ENCODE data around the gene TIMM22.
A peak's percentile ranks its signal among the peaks of the same experiment; 100 is the strongest.
"Not testable (repeated sequence)": the region's sequence is repeated elsewhere in the genome, so short reads cannot be mapped to it uniquely, and the experiment has no call there.

TIMM22 gene

DNA sequence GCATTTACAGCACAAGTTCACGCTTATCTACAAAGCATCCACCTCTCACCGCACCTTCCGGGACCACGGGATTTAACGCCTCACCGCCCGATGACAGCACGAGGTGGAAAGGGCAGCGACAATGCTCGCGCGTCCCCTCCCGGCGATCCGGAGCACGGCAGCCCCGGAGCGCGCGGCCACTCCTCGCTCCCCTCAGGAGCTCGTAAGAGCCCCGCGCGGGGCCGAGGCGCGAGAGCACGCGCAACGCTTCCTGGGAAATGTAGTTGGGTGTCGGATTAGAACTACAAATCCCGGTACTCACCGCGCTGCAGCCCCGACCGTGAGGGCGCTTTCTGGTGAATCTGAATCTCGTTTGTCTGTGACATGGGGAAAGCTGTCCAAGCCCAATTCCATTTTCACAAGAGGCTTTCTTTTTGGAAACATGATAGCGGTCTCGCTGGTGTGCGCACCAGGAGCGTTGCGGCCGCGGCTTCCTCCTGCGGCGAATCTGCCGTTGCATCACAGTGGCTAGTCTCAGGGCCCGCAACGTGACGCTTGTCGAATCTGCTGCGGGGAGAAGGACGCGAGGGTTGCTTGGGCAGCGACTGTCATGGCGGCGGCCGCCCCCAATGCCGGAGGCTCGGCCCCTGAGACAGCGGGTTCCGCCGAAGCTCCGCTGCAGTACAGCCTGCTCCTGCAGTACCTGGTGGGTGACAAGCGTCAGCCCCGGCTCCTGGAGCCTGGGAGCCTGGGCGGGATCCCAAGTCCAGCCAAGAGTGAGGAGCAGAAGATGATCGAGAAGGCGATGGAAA is at the start of gene TIMM22:
Gene TIMM22, plus strand, starts transcription at position 576 of the 791 bp plus-strand sequence. Its CDS starts 14 bp downstream, at position 590.
- DNase-seq, result peak; percentile 79 to 99 (median 94)

DNA sequence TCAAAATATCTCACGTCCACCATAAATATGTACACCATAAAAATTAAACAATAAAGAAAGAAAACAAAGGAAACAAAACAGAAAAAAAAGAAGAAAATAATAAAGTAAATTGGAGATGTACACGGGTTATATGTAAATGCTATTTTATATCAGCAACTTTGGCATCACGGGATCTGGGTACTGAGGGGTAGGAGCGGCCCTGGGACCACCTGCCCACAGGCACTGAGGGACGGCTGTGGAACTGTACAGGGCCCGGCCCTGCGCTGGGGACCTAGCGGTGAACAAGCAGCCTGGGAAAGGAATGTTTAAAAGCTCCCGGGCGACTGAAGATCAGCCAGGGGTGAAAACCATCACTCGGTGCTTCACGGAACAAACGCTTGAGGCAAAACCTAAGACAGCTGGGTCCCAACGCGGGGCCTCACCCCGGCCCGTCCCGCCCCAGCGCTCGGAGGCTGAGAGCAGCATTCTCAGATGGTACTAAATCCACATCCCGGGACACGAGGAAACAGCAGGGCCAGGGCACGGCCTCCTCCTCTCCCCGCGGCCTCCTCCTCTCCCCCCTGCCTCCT is 48.6 kb upstream of the TIMM22 start:
- DNase-seq, result no peak

DNA sequence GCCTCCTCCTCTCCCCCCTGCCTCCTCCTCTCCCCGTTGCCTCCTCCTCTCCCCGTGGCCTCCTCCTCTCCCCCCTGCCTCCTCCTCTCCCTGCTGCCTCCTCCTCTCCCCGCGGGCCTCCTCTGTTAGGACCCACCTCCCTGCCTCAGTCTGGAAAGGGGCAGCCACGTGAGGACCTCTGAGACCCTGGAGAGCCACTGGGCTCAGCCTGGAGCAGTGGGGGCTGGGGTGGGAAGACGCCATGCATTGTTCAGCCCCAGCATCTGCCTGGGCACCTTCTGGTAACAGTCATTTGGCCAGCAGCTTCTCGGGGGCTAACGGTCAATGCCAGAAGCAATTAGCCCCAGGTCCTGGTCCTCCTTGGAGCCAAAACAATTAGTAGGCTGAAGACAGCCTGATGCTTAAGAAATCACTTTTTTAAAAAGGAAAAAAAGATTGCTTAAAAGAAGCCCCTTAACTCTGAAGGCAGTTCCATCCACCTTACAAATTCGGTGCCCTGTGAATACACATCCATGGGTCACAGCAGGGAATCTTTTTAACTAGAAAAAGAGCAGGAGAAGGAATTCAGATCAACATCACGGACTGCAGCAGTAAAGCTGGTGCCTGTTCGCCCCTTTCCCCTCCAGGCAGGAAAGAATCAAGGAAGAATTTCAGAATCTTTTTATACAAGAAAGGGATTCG is 47.2 kb upstream of the TIMM22 start:
- DNase-seq, result no peak

DNA sequence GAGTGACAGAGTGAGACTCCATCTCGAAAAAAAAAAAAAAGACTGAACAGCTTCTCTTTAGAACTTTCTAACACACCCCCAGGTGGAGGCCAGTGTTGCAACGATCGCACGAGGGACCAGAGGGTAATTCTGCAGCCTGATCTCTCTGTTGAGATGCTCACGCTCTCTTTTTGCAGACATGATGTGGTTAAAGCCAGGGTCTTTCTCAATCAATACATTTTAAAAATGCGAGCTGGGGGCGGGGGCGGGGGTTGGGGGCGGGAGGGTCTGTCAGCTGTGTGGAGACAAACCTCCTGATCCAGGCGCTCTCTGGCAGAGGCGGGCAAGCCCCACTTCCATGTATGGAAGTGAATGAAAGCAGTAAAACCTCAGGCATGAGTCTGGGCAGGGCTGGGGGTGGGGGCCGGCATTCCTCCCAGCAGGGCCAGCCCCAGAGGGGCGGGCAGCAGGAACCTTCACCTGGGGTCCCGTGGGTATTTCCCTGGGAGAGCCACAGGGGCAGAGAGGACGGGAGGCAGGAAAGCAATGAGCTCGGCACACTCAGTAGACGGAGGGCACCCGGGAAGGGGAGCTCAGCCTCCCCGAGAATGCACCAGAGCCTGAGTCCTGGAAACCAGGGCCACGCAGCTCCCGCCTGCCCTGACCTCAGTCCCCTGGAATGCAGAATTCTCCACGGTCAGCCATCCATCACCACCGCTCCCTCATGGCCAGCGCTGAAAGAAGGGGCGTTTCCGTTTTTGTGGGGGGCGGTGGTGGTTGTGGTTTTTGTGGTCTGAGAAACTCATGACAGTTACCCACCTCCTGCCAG is 45.4 kb upstream of the TIMM22 start:
- DNase-seq, result no peak

DNA sequence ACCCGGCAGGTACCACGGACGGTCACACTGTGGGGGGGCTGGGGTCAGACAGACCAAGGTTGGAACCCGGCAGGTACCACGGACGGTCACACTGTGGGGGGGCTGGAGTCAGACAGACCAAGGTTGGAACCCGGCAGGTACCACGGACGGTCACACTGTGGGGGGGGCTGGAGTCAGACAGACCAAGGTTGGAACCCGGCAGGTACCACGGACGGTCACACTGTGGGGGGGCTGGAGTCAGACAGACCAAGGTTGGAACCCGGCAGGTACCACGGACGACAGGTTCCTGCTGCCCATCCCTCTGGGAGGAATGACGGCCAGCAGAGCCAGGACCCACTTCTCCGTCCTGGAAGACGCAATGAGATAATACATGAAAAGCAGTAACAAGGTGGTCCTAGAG is 44.3 kb upstream of the TIMM22 start:
- not testable (repeated sequence) for DNase-seq

DNA sequence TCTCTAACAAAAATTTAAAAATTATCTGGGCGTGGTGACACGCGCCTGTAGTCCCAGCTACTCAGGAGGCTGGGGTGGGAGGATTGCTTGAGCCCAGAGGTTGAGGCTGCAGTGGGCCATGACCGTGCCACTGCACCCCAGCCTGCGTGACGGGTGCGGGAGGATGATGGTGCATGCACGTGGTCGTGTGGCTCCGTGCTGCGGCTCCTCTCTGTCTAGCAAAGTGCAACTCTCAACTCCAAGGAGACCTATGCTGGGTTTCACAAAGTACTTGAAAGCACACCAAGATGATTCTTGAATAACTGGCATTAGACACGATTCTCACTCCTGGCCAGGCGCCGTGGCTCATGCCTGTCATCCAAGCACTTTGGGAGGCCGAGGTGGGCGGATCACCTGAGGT is 43.2 kb upstream of the TIMM22 start:
- no peak for DNase-seq

DNA sequence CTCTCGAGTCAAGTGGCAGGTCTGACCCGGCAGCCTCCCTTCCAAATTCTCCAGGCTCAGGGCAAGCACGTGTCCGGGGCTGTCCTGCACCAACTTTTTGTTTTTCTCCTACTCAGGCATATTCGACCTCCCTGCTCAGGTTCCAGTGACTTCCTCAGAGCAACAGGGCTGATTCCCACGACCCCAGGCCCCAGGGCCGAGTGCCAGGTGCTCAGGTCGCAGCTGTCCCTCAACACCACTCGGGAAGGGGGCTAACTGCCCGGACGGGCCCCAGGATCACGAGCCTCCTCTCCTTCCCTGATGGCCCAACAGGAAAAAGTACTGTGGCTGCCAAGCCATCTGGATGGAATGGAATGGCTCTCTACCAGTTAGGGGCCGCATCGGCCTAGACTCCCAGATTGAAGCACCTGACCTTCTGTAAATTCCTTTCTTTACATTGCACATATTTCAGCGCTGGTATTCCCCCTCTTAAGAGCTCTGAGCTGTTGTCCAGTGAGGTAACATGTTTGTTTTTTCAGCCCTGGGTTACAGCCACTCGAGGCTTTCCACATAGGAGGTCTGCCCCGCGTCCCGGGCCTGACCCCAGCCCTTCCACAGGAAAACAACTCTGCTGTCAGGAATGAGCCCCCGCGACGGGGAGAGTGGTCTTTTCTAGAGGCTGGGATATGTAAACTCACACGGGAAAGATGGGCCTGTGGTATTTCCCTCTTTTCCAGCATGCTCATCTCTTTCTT is 42.3 kb upstream of the TIMM22 start:
- no peak for DNase-seq

DNA sequence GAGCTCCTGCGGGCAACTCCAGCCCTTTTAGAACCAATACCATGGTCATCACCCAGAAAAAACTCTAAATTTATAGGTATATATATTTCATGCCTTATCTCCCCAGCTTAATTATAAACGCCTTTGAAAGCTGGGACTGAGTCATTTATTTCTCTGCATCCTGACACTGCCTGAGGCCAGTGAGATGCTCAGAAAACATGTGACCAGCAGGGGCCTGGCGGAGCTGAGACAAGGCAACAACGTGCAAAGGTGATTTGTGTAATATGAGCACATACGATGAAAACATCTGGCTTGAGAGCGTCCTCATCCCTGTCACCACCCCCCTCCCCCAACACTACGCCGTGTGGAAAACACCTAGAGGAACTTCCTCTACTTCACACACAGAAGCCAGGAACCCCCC is 40.0 kb upstream of the TIMM22 start:
- no peak for DNase-seq

DNA sequence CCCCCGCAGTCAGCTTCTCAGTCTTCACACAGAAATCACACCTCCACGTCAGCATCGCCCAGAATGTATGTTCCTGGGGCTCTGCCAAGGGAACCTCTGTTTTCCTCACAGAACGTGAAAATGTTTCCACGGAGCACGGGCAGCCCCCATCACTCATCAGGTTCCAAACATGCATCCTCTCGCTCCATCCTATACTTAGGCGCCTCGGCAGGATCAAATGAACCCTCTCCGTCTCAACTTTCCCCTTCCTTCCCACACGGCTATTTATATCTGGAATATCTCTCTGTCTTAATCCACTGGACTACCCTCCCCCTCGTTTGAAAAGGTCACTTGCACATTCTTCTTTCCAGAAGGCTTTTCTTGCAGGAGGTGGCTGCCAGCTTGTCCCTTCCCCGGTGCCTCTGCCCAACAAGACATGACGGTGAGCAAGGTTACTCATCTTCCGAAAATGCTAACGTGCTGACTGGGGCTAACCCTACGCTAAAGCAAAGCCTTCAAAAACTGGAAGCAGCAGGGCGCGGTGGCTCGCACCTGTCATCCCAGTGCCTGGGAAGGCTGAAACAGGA is 39.0 kb upstream of the TIMM22 start:
- DNase-seq, result no peak

DNA sequence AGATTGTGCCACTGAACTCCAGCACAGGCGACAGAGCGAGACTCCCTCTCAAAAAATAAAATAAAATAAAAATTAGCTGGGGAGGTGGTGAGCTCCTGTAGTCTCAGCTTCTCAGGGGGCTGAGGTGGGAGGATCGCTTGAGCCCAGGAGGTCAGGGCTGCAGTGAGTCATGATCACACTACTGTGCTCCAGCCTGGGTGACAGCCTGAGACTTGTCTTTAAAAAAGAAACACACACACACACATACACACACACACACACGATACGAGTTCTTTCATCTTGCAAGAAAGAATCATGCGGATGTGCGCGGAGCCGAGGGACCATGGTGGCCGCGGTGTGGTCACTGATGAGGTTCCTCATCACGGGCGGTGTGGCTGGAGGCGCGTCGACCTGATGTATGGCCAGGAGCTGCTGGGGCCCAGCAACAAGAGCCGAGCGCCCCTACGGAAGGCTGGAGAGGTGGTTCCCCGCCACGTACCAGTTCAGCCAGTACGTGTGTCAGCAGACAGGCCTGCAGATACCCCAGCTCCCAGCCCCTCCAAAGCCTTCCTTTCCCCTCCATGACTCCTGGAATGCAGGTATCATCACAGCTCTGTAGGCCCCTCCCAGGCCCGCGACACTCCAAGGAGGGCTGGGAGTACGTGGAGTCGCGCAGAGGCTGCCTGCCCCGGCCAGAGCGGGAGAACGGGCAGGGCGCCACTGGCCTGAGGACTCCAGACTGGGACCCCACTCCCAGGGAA is 38.0 kb upstream of the TIMM22 start:
- no peak for DNase-seq

DNA sequence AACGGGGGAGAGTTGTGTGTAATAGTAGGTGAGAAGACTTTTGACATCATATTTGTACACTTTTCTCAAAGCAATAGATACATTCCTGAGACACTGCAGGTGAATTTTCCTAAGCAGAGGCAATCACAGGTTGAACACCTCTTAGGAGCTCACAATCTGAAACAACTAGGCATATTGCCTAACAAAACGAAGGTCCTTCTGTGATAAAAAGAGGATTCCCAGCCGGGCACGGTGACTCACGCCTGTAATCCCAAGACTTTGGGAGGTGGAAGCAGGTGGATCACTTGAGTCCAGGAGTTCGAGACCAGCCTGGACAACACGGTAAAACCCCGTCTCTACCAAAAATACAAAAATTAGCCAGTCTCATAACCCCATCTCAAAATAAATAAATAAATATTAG is 34.8 kb upstream of the TIMM22 start:
- no peak for DNase-seq

DNA sequence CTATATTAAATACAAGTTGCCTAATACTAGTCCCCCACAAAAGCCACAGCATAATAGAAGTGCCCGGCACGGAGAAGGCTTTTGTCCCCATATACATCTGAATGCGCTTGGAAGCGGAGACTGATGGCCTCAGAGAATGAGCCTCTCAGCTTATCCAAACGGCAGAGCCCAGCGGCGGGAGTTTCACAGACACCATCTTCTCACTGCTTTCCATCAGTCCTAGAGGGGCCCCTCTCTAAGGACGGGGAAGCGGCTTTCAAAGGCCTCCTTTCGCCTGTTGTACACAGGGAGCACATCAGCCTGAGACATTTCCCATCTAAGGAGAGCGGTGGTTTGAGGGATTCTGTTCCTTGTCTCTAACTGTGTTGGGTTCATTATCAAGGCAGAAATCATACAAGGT is 34.3 kb upstream of the TIMM22 start:
- DNase-seq, result no peak

DNA sequence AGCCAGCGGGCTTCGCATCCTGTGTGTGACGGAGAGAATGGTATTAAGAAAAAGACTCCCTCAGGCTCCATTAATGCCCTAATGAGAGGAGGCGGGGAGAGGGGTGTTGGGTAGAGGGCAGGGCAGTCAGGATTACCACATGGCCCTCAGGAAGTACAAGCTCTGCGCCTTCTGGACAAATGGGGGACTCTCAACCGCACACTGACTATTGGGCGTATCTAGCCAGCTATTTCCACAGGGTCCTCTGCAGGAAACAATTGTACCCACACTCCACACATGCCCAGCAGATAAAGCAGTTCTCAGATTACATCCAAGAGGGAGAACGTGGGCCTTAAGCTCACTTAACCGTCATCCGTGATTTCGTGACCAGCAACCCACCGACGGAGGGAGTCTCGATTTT is 32.1 kb upstream of the TIMM22 start:
- no peak for DNase-seq

DNA sequence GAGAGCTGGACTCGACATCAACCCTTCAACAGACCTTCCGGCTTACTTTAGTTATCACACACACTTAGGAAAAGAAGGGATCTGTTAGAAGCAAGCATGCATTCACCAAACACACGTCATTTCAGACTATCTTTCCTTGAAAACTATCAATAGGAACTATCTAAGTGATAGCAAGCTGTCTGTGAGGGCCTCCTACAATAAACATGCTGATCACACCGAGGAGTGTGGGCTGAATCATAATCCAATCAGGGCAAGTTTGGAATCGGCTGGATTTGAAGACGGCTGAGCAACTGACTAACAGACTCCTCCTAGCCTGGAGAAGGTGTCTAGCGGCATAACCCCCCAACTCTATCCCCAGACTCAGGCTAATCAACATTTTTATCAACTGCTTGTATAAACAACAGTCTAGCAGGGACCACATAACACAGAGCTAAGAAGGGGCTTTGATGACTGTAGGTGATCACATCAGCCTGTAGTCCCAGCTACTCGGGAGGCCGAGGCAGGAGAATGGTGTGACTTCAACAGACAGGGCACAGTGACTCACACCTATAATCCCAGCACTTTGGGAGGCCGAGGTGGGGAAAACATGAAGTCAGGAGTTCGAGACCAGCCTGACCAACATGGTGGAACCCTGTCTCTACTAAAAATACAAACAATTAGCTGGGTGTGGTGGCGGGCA is 31.5 kb upstream of the TIMM22 start:
- DNase-seq, result no peak

DNA sequence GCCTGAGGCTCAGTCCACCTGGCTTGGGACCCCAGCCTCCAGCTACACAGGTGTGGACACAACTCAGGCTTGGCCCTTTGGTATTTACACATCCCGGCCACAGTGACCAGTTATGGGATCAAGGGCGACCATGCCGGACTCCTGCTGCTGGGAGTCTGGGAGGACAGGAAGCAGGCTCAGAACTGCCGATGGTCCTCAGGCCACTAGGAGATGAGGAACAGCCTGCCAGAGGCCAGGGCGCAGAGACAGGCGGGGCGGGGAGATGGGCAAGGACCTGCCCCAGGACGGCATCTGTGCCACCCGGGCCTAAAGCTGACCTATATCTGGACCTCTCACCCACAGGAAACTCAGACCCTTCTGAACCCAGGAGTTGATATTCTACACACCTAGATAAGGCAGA is 29.8 kb upstream of the TIMM22 start:
- no peak for DNase-seq

DNA sequence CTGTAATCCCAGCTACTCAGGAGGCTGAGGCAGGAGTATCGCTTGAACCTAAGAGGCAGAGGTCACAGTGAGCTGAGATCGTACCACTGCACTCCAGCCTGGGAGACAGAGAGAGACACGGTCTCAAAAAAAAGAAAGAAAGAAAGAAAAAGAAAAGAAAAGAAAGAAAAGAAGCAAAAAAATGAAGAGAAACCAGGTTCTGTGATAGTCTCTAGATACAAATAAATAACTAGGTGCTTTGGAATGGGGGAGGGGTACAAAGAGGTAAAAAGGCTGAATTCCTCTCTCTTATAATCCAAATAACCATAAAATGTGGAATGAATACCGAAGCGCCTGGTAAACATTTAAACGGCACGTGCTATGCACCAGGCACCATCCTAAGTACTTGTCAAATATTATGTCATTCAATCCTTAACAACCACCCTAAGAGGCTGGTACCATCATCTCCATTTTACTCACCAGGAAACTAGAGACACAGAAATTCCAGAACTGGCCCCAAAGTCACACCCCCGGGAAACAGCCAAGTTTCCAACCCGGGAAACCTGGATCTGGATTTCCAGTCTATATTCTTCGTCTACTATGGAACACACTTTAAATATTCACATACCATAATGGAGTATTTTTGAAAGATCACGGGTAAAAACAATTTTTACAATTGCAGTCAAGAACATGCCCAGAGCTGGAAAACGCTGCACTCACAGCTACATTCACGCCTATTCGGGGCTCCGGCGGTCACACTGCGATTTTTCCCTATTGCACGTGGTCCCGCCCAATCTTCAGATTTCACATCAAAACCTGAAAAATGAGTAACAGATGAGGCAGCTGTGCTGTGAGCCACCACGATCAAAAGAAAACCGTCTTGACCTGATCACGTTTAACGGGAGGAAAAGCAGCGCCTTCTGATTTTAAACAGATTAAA is 27.9 kb upstream of the TIMM22 start:
- DNase-seq, result no peak

DNA sequence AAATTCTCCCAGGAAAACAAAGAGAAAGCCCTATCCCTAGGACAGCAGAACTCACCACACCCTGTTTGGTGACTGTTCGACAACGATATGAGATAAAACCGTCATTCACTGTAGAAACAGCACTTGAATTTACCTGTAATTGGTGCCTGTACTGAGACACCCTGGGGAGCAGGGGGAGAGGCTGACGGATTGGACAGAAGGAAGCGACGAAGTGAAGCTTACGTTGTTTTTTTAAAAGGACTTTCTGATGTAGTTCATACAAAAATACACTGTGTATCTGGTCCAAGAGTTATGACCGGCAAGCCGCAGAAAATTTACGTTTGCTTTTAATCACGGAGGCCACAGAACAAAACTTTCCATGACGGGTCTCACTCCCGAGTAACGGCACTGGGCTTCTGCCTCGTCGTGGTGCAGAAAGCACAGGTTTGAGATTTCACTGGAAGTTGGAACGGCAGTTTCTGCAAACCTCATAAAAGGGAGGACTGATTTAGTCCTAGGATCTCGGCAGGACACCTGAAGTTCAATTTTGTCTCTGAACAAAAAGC is 27.0 kb upstream of the TIMM22 start:
- no peak for DNase-seq

DNA sequence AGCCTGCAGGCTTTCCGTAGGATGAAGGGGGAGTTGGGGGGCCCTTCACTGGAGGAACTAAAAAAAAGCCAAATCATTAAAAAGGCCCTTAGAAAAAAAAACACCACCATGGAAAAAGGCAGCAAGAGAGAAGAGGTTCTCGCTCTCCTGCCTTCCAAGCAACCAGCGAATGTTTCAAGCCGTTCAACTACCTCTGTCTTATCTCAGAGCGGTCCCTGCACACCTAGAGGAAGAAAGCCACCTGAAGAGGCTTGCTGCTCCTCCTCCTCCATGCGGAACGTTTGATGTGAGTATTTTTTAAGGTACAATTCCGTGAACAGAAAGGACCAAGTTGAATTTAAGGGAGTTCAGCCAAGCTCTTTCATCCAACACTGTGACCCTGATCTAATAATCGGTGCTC is 26.6 kb upstream of the TIMM22 start:
- no peak for DNase-seq

DNA sequence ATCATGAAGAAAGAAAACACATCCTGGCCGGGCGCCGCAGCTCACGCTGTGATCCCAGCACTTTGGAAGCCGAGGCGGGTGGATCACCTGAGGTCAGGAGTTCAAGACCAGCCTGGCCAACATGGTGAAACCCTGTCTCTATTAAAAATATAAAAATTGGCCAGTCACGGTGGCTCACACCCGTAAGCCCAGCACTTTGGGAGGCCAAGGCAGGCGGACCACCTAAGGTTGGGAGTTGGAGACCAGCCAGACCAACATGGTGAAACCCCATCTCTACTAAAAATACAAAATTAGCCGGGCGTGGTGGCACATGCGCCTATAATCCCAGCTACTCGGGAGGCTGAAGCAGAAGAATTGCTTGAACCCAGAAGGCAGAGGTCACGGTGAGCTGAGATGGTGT is 25.1 kb upstream of the TIMM22 start:
- not testable (repeated sequence) for DNase-seq
